HL-60 (cell line): ENCODE results near the gene CELF5.

ENCODE experiments used
- DNase-seq, 2 experiments: peaks; one replicate each; pipeline ENCODE4 v3.0.0-alpha.2; 2010 to 2020; ENCODE audit warnings: low read depth in 1 of 2, low spot score in 1 of 2
- H3K27ac ChIP-seq: fragments of 250-450 bp; sonication (Bioruptor Pico); replicated peaks from 2 replicates; pipeline ENCODE4 v1.5.1; 2020; ENCODE audit warnings: mild to moderate bottlenecking, moderate library complexity
- H3K27me3 ChIP-seq: fragments of 250-450 bp; sonication (Bioruptor Pico); 2 replicates; pipeline ENCODE4 v1.5.1; 2021; ENCODE audit warnings: mild to moderate bottlenecking, moderate library complexity; ENCODE audit not compliant: insufficient read depth, poor library complexity, severe bottlenecking
- H3K4me3 ChIP-seq: replicated peaks from 2 replicates; pipeline ENCODE4 v1.5.1; 2011; ENCODE audit warnings: mild to moderate bottlenecking, control low read depth, low read length; ENCODE audit not compliant: insufficient read depth
- CTCF ChIP-seq: IDR thresholded peaks from one replicate; pipeline ENCODE4 v1.5.1; 2011; ENCODE audit warnings: low read length, control low read depth, inconsistent platforms; ENCODE audit not compliant: insufficient read depth
- GABPA ChIP-seq: IDR thresholded peaks from 2 replicates; pipeline ENCODE4 v1.6.1; 2012; ENCODE audit warnings: low read depth
- POLR2AphosphoS5 ChIP-seq: IDR thresholded peaks from 2 replicates; pipeline ENCODE4 v1.6.1; 2012; ENCODE audit warnings: low read depth
- REST ChIP-seq: IDR thresholded peaks from 2 replicates; pipeline ENCODE4 v1.6.1; 2012; ENCODE audit warnings: low read depth; ENCODE audit not compliant: insufficient replicate concordance
- SPI1 ChIP-seq: IDR thresholded peaks from 2 replicates; pipeline ENCODE4 v1.6.1; 2012; ENCODE audit warnings: low read depth, mild to moderate bottlenecking, borderline replicate concordance

The CELF5 gene

GRCh38 chr19:3183721-3184641 lies 40.5 kb upstream of the CELF5 start:
- TF ChIP-seq REST: no peak
- peak; percentile 50; the same call in 1 of the 2 replicates for TF ChIP-seq POLR2AphosphoS5
- TF ChIP-seq GABPA: no peak
- TF ChIP-seq SPI1: no peak
- DNase-seq: no peak
- no peak overlapping the region for H3K27ac ChIP-seq
- no peaks in the 10 kb centered on the region for H3K27me3 ChIP-seq
- no peak overlapping the region for H3K4me3 ChIP-seq

- Histone ChIP-seq H3K27me3 (no peaks in the 10 kb centered on the region), H3K27ac (peak overlapping the region; percentile 90), H3K4me3 (peak overlapping the region; percentile 37)
- DNase-seq: no peak
- 0 out of 2 replicates have a peak, but pooled peaks have one; percentile 0 for TF ChIP-seq POLR2AphosphoS5
- TF ChIP-seq GABPA: no peak
- no peak for TF ChIP-seq SPI1
These were observed 39.5 kb upstream of the CELF5 start for GRCh38 chr19:3184847-3185460.

DNA sequence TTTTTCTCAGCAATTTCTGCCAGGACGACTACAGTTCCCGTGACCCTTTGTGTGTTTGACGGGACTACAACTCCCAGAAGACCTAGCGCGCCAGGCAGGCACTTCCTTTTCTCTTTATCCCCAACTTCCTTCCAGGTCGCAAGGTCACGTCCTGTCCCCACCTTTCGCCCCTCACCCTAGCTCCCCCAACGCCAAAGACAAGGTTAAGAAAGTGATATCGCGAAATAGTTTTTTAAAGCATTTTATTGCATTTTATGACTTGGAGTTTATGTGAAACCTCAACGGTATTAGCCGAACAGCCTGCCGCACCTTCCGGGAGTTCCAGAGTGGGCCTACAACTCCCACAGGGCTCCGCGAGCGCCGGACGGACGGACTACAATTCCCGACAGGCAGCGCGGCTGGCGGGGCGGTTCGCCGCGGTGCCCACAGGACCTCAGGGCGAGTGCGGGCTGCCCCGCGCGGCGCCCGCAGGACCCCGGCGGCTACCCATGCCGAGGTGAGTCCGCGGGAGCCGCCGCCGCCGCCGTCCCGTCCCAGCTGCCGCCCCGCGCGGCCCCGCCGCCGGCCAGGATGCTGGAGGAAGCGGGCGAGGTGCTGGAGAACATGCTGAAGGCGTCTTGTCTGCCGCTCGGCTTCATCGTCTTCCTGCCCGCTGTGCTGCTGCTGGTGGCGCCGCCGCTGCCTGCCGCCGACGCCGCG lies 38.9 kb upstream of the CELF5 start, which contains the start of gene NCLN:
Gene NCLN (plus strand): TSS at position 470 of the 699 bp plus-strand sequence. CDS start 101 bp downstream, at position 571.
- peak within 1 kb of the TSS; percentile 90 for H3K27ac ChIP-seq
- peak; percentile 90 to 93 for DNase-seq
- peak; percentile 92 for TF ChIP-seq GABPA
- no peak for TF ChIP-seq REST
- peak; percentile 87 for TF ChIP-seq SPI1
- H3K4me3 ChIP-seq: peak within 1 kb of the TSS; percentile 97
- H3K27me3 ChIP-seq: no peaks in the 10 kb centered on the region

GRCh38 chr19:3186160-3186688 lies 38.2 kb upstream of the CELF5 start:
- peak overlapping the region; percentile 97 for H3K4me3 ChIP-seq
- H3K27ac ChIP-seq: peak overlapping the region; percentile 90
- DNase-seq: no peak
- H3K27me3 ChIP-seq: no peaks in the 10 kb centered on the region
- TF ChIP-seq GABPA: no peak
- no peak for TF ChIP-seq SPI1
- no peak for TF ChIP-seq REST
- TF ChIP-seq POLR2AphosphoS5: no peak
- TF ChIP-seq CTCF: no peak
